HG03139 (cell line): ENCODE results near the gene CASP10.
"Not testable (repeated sequence)": the region's sequence is repeated elsewhere in the genome, so short reads cannot be mapped to it uniquely, and the experiment has no call there.

ENCODE experiments used
- ATAC-seq: cut with Tn5 transposase; IDR thresholded peaks from one replicate; pipeline ENCODE4 v1.9.1; 2021; ENCODE audit not compliant: unreplicated experiment

Gene CASP10

GRCh38 chr2:201154615-201155399 is 28.1 kb upstream of the CASP10 start:
- ATAC-seq = no peak

- ATAC-seq = no peak
Measured at GRCh38 chr2:201156036-201156435, 26.9 kb upstream of the CASP10 start.

- ATAC-seq = no peak
Measured at GRCh38 chr2:201156640-201157039, 26.3 kb upstream of the CASP10 start.

- peak; percentile 12 for ATAC-seq
Measured at GRCh38 chr2:201157694-201158093, 25.2 kb upstream of the CASP10 start.

- ATAC-seq = peak; percentile 94
Measured at GRCh38 chr2:201158111-201158929, 24.6 kb upstream of the CASP10 start.

GRCh38 chr2:201164166-201164565 is 18.8 kb upstream of the CASP10 start:
- no peak for ATAC-seq

- ATAC-seq = no peak
Measured at GRCh38 chr2:201167546-201167945, 15.4 kb upstream of the CASP10 start.

GRCh38 chr2:201168496-201168895 is 14.4 kb upstream of the CASP10 start:
- not testable (repeated sequence) for ATAC-seq

GRCh38 chr2:201171259-201171814 is 11.6 kb upstream of the CASP10 start:
- ATAC-seq = no peak

- no peak for ATAC-seq
Measured at GRCh38 chr2:201172279-201172678, 10.7 kb upstream of the CASP10 start.

GRCh38 chr2:201174687-201175086 is 8.3 kb upstream of the CASP10 start:
- no peak for ATAC-seq

- ATAC-seq = no peak
Measured at GRCh38 chr2:201176081-201176481, 6.9 kb upstream of the CASP10 start.

GRCh38 chr2:201180010-201180409 is 2.9 kb upstream of the CASP10 start:
- no peak for ATAC-seq

- no peak for ATAC-seq
Measured at GRCh38 chr2:201183365-201183727, 405 bp downstream of the CASP10 start.

- not testable (repeated sequence) for ATAC-seq
Measured at GRCh38 chr2:201183835-201184234, 894 bp downstream of the CASP10 start.

GRCh38 chr2:201184248-201184647 is 1.3 kb downstream of the CASP10 start:
- not testable (repeated sequence) for ATAC-seq

- ATAC-seq = no peak
Measured at GRCh38 chr2:201185863-201186262, 2.9 kb downstream of the CASP10 start.

- ATAC-seq = no peak
Measured at GRCh38 chr2:201186982-201187381, 4.0 kb downstream of the CASP10 start.

- no peak for ATAC-seq
Measured at GRCh38 chr2:201188449-201188848, 5.5 kb downstream of the CASP10 start.

- ATAC-seq = no peak
Measured at GRCh38 chr2:201191132-201191875, 8.4 kb downstream of the CASP10 start.

- ATAC-seq = peak; percentile 77
Measured at GRCh38 chr2:201194097-201194496, 11.2 kb downstream of the CASP10 start.
